ENCODE data around the gene TTYH3. TPM values are rescaled to one million over a fixed set of nuclear protein-coding genes. Genes with fewer than 3 reads are reported as not detected.

The TTYH3 gene
- total and polyA plus RNA-seq, 2 of the 8 experiments (the other 6 are each of a cell fraction or from before 2014, with no cell fraction given): 66.2 to 169 TPM

- TF ChIP-seq RAD21 (IDR thresholded peaks at IDR 0.05 in 1 of 2, conservative IDR thresholded peaks at IDR 0.05 in 1 of 2; ENCODE audit: low read depth in 2 of 2, low read length in 2 of 2): peak; percentile 34 to 48; a peak in 3 of 4 replicates
- TF ChIP-seq EP300 (IDR thresholded peaks at IDR 0.05; ENCODE audit: borderline replicate concordance in 1 of 2, low read depth in 2 of 2, low read length in 2 of 2): no peak
- peak in 2 of 3 experiments; percentile 50 to 60; a peak in 3 of 4 replicates for TF ChIP-seq CTCF (IDR thresholded peaks at IDR 0.05; ENCODE audit: control extremely low read depth in 1 of 3, insufficient read depth in 1 of 3, low read depth in 1 of 3, low read length in 3 of 3)
- H2AK5ac ChIP-seq (ENCODE audit: low read depth, low read length): no peak overlapping the region
- H3K23me2 ChIP-seq (ENCODE audit: low read depth, low read length): peaks cover 5% of the 10 kb centered on the region; the same call in 1 of the 2 replicates
- peaks cover 0 to 4% (median under 1%) of the 10 kb centered on the region in 4 experiments; a peak in 2 of 7 replicates for H3K4me1 ChIP-seq (replicated peaks in 1 of 4; ENCODE audit: control insufficient read depth in 3 of 4, insufficient read depth in 4 of 4, low read length in 3 of 4)
- no peak overlapping the region for H3K9ac ChIP-seq (replicated peaks in 1 of 4; ENCODE audit: extremely low read depth in 1 of 4, low read depth in 3 of 4, low read length in 3 of 4)
- H2BK5ac ChIP-seq (ENCODE audit: low read depth, low read length): no peak overlapping the region
- H3K4ac ChIP-seq (replicated peaks; ENCODE audit: insufficient read length, low read depth, low read length): no peak overlapping the region
- no peak overlapping the region for H2BK120ac ChIP-seq (replicated peaks; ENCODE audit: low read depth, low read length)
- no peak overlapping the region for H4K5ac ChIP-seq (ENCODE audit: insufficient read length, low read depth, low read length)
- no peaks in the 10 kb centered on the region for H3K79me2 ChIP-seq (ENCODE audit: control insufficient read depth in 1 of 2, insufficient read depth in 2 of 2, low read length in 2 of 2)
- peaks cover 0 to 20% of the 10 kb centered on the region in 2 experiments for H4K20me1 ChIP-seq (replicated peaks in 1 of 2; ENCODE audit: control insufficient read depth in 1 of 2, insufficient read depth in 2 of 2, low read length in 2 of 2)
- no peak overlapping the region for H3K27ac ChIP-seq (ENCODE audit: low read depth, low read length)
- H3K14ac ChIP-seq (ENCODE audit: insufficient read length): no peak overlapping the region
- peaks cover 3% of the 10 kb centered on the region; the same call in 1 of the 2 replicates for H3K79me1 ChIP-seq (ENCODE audit: low read depth, low read length)
- FAIRE-seq: no peak
- no peak overlapping the region for H3K18ac ChIP-seq (ENCODE audit: extremely low read depth, low read length)
- no peak overlapping the region for H3K23ac ChIP-seq (ENCODE audit: insufficient read length)
- H2BK15ac ChIP-seq (ENCODE audit: low read length): no peak overlapping the region
- POLR2A ChIA-PET (ENCODE audit: partially characterized antibody): interaction anchor here (1.0 to 5.1 kb wide), 7 partner anchors 10 to 208 kb away, joined by 3 to 20 read pairs (median 4); partner anchors contain the start of gene TTYH3
- 87% methylated on average over 16 of the region's 36 CpGs; no CpG with 5 or more reads in 1 of the 2 experiments for WGBS, 2 experiments (ENCODE audit: extremely low coverage in 1 of 2, insufficient coverage in 1 of 2, insufficient read length in 1 of 2, insufficient replicate concordance in 2 of 2, low coverage in 1 of 2, low lambda C conversion rate in 2 of 2, missing lambda C conversion rate in 1 of 2)
- H3K4me2 ChIP-seq (ENCODE audit: insufficient read depth in 1 of 2, low read depth in 2 of 2, low read length in 2 of 2): no peak overlapping the region
- peaks cover 8 to 38% (median 16%) of the 10 kb centered on the region in 4 experiments; a peak in 7 of 8 replicates for H3K36me3 ChIP-seq (ENCODE audit: control insufficient read depth in 2 of 4, insufficient read depth in 4 of 4, low read length in 3 of 4)
- no peak overlapping the region for H3K56ac ChIP-seq (replicated peaks; ENCODE audit: insufficient read length, low read depth, low read length)
- no peaks in the 10 kb centered on the region; a peak in 2 of 7 replicates for H3K27me3 ChIP-seq (replicated peaks in 1 of 4; ENCODE audit: control insufficient read depth in 3 of 4, extremely low read depth in 1 of 4, insufficient read depth in 3 of 4, low read length in 3 of 4)
- no peak overlapping the region for H2AFZ ChIP-seq (ENCODE audit: low read length)
- CTCF ChIA-PET (ENCODE audit: partially characterized antibody): interaction anchor here (0.6 to 4.0 kb wide), 25 partner anchors 10 to 209 kb away, joined by 3 to 27 read pairs (median 4); no protein-coding TSS in a partner anchor
- H2BK20ac ChIP-seq (ENCODE audit: low read length): no peak overlapping the region
- no peak overlapping the region for H3K4me3 ChIP-seq (ENCODE audit: extremely low read depth in 1 of 4, insufficient read depth in 2 of 4, low read depth in 3 of 4, low read length in 4 of 4)
- no peak overlapping the region for H4K91ac ChIP-seq (replicated peaks; ENCODE audit: insufficient read length, low read length)
- H4K8ac ChIP-seq (ENCODE audit: extremely low read depth, insufficient read depth, low read length): no peak overlapping the region; the same call in 1 of the 2 replicates
- no peaks in the 10 kb centered on the region; a peak in 1 of 4 replicates for H3K9me3 ChIP-seq (ENCODE audit: insufficient read depth in 2 of 2, low read depth in 1 of 2, low read length in 1 of 2)
- DNase-seq (ENCODE audit: low read depth in 1 of 2, low spot score in 2 of 2): peak in 1 of 2 experiments; percentile 71
- no peak overlapping the region for H2BK12ac ChIP-seq (ENCODE audit: low read depth, low read length)
Observed at GRCh38 chr7:2660359-2661095, 28.7 kb downstream of the TTYH3 start.

All from H1 (cell line).